HG02623 (cell line): ENCODE results near the gene CNN3.
A peak's percentile ranks its signal among the peaks of the same experiment; 100 is the strongest.
"Not testable (repeated sequence)": the region's sequence is repeated elsewhere in the genome, so short reads cannot be mapped to it uniquely, and the experiment has no call there.

Experiments
- ATAC-seq: cut with Tn5 transposase; IDR thresholded peaks from one replicate; pipeline ENCODE4 v1.9.1; 2021; ENCODE audit warnings: moderate library complexity; ENCODE audit not compliant: unreplicated experiment

Gene CNN3

GRCh38 chr1:94951046-94951445 lies 24.1 kb upstream of the CNN3 start:
- no peak for ATAC-seq

GRCh38 chr1:94949681-94950661 lies 23.1 kb upstream of the CNN3 start:
- ATAC-seq: no peak

- no peak for ATAC-seq
These were observed 20.5 kb upstream of the CNN3 start for GRCh38 chr1:94947437-94947836.

- ATAC-seq: no peak
These were observed 20.0 kb upstream of the CNN3 start for GRCh38 chr1:94946886-94947285.

DNA sequence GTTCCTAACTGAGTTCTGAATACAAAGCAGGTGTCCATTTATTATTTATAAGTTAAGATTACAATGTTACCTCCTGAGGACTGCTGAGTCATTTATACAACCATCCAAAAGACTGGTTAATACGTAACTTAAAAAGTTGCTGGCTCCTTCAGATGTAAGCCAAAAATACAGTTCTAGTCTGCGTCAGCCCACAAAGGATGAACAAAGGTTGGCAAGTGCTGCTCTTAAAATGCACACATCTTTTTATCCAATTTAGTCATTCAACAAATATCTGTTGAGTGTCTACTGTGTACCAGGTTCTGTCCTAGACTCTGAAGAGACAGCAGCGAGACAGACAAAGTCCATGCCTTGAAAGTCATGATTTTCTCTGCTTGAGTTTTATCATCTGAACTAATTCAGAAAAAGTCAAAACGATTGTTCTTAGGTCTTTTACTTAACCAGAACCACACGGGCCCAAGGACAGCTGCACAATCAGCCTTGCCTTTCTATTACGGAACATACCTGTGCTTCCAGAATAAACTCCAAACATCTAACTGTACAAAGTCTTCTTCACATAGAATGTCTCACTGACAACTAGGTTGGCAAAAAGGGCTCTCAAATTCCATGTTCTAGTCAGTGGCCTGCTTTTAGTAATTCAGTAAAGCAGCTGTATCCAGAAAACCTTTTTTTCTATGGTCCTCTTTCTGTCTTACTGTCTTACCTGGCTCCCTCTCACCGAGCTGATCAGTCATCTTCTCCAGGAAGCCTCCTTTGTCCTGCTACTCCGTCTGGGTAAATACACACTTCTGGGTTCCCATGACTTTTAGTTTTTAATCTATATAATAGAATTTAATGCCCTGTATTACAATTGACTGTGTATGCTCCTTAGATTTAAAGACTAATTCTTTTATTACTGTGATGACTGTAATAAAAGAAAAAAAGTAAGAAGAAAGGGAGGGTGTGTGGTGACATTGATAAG lies 15.5 kb upstream of the CNN3 start:
- no peak for ATAC-seq

GRCh38 chr1:94941480-94941879 lies 14.6 kb upstream of the CNN3 start:
- not testable (repeated sequence) for ATAC-seq

DNA sequence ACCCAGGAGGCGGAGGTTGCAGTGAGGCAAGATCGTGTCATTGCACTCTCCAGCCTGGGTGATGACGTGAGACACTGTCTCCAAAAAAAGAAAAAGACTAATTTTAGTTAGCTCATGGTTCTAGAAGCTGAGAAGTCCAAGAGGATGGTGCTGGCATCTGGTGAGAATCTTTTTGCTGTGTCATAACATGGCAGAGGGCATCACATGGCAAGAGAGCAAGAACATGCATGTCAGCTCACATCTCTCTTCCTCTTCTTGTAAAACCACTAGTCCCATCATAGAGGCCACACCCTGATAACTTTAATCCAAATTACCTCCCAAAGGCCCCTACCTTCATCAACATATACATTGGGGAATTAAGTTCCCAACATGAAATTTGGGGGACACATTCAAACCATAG lies 13.8 kb upstream of the CNN3 start:
- ATAC-seq: no peak

GRCh38 chr1:94937820-94938219 lies 10.9 kb upstream of the CNN3 start:
- ATAC-seq: no peak

DNA sequence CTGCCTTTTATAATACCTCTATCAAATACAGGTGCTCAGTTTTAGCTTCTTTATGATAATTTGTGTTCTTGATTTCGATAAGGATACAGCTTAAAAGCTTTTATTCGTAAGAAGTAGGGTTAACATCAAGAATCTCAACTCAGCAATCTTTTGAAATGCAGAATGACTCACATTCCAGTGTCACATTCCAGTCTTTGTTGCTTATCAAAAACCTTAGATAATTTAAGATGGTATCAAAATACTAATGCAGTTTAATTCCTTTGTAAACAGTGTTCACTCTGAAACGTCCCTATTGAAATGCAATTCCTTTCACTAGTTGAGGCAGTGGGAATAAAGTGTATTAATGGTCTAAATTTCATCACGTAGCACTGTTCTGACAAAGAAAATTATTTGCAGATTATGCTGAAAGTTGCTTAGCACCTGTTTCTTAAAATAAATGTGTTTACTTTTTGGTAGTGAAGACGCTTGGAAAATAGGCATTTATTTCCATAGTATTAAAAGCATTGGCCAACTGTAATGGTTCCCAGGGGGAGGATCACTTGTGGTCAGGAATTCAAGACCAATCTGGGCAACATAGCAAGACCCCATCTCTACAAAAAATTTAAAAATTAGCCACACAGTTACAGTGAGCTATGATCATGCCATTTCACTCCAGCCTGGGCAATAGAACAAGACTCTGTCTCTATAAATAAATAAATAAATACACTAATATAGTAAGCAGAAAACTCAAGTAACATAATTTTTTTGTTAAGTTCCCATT lies 10.1 kb upstream of the CNN3 start:
- no peak for ATAC-seq

- no peak for ATAC-seq
These were observed 8.6 kb upstream of the CNN3 start for GRCh38 chr1:94935476-94935875.

DNA sequence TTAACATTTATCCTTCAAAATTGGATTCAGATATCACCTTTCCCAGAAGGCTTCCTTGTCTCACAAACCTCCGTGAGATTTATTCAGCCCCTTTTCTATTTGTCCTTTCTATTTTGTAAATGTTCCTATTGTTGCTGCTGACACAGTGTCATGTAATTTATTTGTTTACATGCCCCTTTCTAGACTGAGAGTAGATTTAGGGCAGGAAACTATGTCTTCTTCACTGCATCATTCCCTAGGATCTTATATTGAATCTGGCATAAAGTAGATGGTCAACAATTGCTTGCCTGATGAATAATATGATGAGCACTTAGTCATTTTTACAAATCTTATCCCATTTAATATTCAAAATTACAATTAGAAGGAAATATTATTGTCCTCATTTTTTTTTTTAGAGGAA lies 8.1 kb upstream of the CNN3 start:
- no peak for ATAC-seq

GRCh38 chr1:94934551-94934950 lies 7.6 kb upstream of the CNN3 start:
- ATAC-seq: no peak

DNA sequence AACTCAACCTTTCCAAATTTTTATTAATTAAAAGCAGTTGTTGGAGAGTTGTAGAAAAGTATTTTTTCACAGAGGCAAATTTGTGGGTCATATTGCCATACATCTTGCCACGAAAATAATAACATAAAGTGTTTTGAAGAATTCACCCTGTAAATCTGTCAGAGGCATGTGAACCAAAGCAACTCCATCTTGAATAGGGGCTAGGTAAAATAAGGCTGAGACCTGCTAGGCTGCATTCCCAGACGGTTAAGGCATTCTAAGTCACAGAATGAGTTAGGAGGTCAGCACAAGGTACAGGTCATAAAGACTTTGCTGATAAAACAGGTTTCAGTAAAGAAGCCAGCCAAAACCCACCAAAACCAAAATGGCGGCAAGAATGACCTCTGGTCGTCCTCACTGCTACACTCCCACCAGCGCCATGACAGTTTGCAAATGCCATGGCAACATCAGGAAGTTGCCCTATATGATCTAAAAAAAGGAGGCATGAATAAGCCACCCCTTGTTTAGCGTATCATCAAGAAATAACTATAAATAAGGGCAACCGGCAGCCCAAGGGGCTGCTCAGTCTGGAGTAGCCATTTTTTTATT lies 4.4 kb upstream of the CNN3 start:
- ATAC-seq: no peak

DNA sequence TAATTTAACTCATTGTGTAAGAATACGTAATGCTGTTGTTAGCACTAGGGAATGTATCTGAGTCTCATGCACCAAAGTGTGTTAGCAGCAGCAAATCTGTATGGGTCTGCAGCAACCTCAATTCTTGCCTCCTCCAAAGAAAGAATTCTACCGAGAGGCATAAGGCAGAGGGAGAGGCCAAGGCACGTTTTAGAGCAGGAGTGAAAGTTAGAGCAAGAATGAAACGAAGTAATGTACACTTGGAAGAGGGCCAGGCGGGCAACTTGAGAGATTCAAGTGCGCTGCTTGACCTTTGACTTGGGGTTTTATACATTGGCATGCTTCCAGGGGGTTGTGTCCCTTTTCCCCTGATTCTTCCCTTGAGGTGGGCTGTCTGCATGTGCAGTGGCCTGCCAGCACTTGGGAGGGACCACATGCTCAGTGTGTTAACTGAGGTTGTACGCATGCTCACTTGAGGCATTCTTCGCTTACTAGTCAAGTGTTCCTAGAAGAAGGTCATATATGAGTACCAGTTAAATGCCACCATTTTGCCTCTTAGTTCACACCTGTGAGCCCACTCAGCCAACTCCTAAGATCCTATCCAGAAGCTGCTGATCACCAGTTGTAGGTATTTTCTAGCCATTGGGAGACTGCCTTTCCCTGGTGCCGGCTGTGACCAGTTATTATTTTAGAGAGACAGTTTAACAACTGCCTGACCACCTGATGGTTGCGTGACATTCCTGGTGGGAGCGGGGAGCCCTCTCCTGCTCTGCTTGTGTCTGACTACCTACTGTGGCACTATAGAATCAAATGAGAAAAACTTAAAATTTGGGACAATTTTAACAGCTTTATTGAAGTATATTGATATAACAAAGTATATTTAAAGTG lies 2.7 kb upstream of the CNN3 start:
- no peak for ATAC-seq

GRCh38 chr1:94928293-94928939 lies 1.5 kb upstream of the CNN3 start:
- no peak for ATAC-seq

DNA sequence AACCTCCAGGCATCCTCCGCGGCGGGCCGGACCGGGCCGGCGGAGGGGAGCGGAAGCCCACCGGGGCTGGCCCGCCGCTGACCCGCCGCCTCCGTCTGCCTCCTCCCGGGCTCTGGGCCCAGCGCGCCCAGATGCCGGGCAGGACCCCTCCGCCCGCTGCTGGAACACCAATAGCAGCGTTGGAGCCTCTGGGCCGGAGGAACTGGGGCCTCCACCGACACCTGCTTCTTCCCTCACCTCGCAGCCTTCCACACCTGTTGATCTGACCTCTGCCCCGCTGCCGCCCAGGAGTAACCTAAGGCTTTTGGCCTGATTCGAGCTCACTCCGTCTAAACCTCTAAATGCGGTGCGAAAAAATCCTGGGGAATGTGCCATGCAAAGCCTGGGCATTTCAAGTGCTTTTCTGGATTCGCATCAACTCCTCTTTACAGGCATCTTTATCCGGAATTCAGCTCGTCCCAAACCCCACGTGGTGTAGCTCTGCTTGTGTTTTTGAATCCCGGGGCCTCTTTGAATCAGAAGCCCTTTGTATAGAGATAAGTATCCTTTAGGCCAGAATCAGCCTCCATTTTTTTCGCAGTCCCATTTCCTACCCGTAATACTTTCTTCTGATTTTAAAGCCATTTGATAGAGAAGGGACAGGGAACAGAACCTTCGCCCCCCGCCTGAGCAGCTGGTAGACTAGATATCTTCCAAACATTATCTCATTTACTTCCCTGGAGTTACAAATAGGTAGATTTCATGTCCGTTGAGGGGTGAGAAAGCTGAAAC lies 680 bp upstream of the CNN3 start:
- peak; percentile 22 for ATAC-seq

GRCh38 chr1:94926126-94926914 lies 590 bp downstream of the CNN3 start:
- ATAC-seq: peak; percentile 16
